Loucy (cell line): ENCODE data around the gene MPIG6B.

ENCODE experiments used
- CTCF ChIP-seq: fragments of 200-600 bp; sonication (generic); conservative IDR thresholded peaks from 2 replicates; pipeline ENCODE4 v1.5.1; 2014; ENCODE audit warnings: mild to moderate bottlenecking, antibody characterized with exemption, low read length
- EZH2phosphoT487 ChIP-seq: fragments of 200-600 bp; IDR thresholded peaks from 2 replicates; pipeline ENCODE4 v1.6.1; 2018; ENCODE audit warnings: antibody characterized with exemption, mild to moderate bottlenecking, moderate library complexity, borderline replicate concordance

GRCh38 chr6:31758281-31758680 lies 35.1 kb downstream of the MPIG6B start:
- TF ChIP-seq CTCF, result no peak
- TF ChIP-seq EZH2phosphoT487, result no peak
